ENCODE results near the gene DCTD.

- no peak for TF ChIP-seq EZH2 (IDR thresholded peaks at IDR 0.05; ENCODE audit: low read depth, unreplicated experiment)
- TF ChIP-seq CTCF (conservative IDR thresholded peaks at IDR 0.05; ENCODE audit: low read depth in 2 of 2), result peak in 1 of 2 experiments; percentile 26; a peak in 2 of 4 replicates
These were observed 38.3 kb downstream of the DCTD start for GRCh38 chr4:182878633-182879495.
